ENCODE results near the gene MMP15. TPM values are rescaled to one million over a fixed set of nuclear protein-coding genes. Genes with fewer than 3 reads are reported as not detected.
A peak's percentile ranks its signal among the peaks of the same experiment; 100 is the strongest.

The MMP15 gene
- total and polyA plus RNA-seq, 12 donors: 24.4 to 88.4 (median 58.1) TPM

DNA sequence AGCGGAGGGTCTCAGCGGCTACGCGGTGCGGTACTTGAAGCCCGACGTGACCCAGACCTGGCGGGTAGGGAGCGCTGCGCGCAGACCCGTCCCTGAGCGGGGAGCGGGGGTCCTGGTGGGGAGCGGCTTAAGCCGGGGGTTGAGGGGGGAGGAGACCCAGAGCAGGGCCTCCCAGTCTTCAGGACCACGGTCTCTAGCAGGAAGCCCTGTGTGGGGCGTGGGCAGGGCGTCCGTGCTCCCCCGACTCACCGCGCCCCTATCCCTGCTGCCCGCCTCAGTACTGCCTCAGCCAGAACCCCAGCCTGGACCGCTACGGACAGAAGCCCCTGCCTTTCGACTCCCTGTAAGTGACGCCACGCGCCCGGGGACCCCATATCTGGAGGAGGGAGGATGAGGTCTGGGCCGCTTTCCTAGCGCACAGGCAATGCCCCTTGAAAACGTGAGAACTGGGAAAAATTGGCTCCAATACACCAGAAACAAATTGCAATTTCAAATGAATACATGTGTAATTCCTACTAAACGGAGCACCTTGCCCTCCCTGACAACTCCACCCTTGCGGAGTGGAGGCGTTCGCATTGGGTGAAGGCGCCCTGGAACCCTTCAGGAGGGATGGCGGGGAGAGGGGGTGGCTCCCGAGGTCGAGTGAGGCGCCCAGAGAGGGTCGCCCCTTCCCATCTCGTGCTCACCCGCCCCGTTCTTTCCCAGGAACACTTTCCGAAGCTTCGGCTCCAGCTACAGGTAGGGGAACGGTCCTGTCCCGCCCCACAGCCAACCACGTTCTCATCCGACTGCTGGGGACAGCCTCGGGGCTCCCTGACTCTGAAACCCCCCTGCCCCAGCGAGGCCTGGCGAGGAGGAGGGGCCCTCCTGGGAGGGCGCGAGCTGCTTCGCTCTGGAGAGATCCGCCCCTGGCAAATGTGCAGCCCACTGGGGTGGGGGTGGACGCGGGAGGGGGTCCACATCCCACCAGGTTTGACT is 40.1 kb upstream of the MMP15 start:
- no peaks in the 10 kb centered on the region for H3K36me3 ChIP-seq
- peaks cover 6 to 24% (median 15%) of the 10 kb centered on the region in 9 donors for H3K4me1 ChIP-seq
- WGBS, 2 donors: 14 to 22% methylated on average over 59 to 62 of the region's 62 CpGs
- H3K27ac ChIP-seq: peak overlapping the region in 1 of 10 donors; percentile 23
- no peaks in the 10 kb centered on the region for H3K9me3 ChIP-seq
- H3K4me3 ChIP-seq: peak overlapping the region; percentile 19 to 65 (median 55)
- no peak for DNase-seq
- ATAC-seq: peak; percentile 24 to 59 (median 46)
- H3K27me3 ChIP-seq: peaks cover 0 to 13% (median 0%) of the 10 kb centered on the region in 7 donors
- intact Hi-C loops (cut with DNase I): loop anchor here in 2 of 10 donors (5.0 kb wide), 2 partner anchors 68 to 228 kb away; no protein-coding TSS in a partner anchor
- TF ChIP-seq, protein P1, sequence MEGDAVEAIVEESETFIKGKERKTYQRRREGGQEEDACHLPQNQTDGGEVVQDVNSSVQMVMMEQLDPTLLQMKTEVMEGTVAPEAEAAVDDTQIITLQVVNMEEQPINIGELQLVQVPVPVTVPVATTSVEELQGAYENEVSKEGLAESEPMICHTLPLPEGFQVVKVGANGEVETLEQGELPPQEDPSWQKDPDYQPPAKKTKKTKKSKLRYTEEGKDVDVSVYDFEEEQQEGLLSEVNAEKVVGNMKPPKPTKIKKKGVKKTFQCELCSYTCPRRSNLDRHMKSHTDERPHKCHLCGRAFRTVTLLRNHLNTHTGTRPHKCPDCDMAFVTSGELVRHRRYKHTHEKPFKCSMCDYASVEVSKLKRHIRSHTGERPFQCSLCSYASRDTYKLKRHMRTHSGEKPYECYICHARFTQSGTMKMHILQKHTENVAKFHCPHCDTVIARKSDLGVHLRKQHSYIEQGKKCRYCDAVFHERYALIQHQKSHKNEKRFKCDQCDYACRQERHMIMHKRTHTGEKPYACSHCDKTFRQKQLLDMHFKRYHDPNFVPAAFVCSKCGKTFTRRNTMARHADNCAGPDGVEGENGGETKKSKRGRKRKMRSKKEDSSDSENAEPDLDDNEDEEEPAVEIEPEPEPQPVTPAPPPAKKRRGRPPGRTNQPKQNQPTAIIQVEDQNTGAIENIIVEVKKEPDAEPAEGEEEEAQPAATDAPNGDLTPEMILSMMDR (IDR thresholded peaks at IDR 0.05): no peak

DNA sequence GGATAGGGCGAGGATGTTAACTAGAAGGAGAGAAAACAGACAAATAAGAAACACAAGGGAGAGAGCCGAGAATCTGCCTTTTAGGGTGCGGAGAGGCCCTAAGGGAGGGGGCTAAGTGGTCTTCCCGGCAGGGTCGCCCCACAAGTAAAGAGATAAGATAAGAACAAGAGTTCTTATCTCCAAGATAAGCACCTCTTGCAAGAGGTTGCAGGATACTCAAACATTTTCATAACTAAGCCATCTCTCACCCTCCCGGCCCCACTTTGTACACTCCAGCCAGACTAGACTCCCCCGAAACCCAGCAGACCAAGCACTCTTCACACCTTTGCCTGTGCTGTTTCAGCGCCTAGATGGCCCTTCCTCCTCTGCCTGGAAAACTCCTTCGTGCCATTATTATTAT is 39.4 kb upstream of the MMP15 start:
- TF ChIP-seq, protein P1 (IDR thresholded peaks at IDR 0.05): no peak
- intact Hi-C loops (cut with DNase I): loop anchor here in 2 of 10 donors (5.0 kb wide), 2 partner anchors 69 to 229 kb away; no protein-coding TSS in a partner anchor
- WGBS, 2 donors: 62 to 72% methylated on average over 9 of the region's 9 CpGs
- H3K9me3 ChIP-seq: no peaks in the 10 kb centered on the region
- H3K27me3 ChIP-seq: peaks cover 0 to 13% (median 0%) of the 10 kb centered on the region in 7 donors
- H3K36me3 ChIP-seq: no peaks in the 10 kb centered on the region
- ATAC-seq: no peak
- H3K27ac ChIP-seq: no peak overlapping the region
- DNase-seq: no peak
- peaks cover 6 to 24% (median 15%) of the 10 kb centered on the region in 9 donors for H3K4me1 ChIP-seq
- H3K4me3 ChIP-seq: no peak overlapping the region

DNA sequence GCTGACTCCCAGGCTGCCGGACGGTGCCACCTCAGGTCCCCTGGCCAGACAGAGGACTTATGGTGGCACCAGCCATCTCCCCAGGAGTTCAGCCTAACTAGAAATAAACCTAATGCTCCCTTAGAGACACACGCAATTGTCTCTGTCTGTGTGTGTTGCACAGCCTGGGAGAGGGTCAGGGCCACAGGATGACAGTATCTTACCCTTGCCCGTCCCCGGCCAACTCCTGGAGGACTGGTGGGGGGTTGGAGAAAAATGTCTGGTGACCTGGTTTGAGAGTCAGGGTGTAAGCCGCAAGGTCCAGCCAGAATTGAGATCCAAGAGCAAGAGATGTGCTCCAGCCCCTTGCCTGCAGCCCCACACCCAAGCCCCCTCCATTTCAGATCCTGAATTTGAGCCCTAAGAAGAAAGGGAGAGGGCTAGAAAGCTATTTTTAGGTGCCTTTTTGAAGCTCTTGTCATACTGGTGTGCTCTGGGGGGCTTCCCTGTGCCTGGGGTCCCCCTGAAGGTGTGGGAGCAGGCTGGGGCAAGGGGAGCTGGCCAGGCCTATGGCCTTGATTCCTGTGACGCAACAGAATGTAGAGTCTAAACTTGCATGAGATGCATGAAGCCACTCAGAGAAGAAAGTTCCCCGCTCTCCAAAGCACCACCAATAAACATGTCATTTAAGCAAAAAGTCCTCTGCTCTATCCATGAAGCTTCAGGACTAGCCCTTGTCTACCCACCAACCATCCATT is 37.9 kb upstream of the MMP15 start:
- Histone ChIP-seq H3K4me3 (no peak overlapping the region), H3K36me3 (no peaks in the 10 kb centered on the region), H3K9me3 (no peaks in the 10 kb centered on the region), H3K27me3 (peaks cover 0 to 13% (median 0%) of the 10 kb centered on the region in 7 donors), H3K27ac (no peak overlapping the region), H3K4me1 (peaks cover 6 to 24% (median 15%) of the 10 kb centered on the region in 9 donors)
- TF ChIP-seq, protein P1 (IDR thresholded peaks at IDR 0.05): no peak
- DNase-seq: no peak
- intact Hi-C loops (cut with DNase I): loop anchor here in 2 of 10 donors (5.0 kb wide), 2 partner anchors 70 to 230 kb away; no protein-coding TSS in a partner anchor
- 93 to 96% methylated on average over 8 of the region's 8 CpGs for WGBS, 2 donors
- ATAC-seq: no peak

DNA sequence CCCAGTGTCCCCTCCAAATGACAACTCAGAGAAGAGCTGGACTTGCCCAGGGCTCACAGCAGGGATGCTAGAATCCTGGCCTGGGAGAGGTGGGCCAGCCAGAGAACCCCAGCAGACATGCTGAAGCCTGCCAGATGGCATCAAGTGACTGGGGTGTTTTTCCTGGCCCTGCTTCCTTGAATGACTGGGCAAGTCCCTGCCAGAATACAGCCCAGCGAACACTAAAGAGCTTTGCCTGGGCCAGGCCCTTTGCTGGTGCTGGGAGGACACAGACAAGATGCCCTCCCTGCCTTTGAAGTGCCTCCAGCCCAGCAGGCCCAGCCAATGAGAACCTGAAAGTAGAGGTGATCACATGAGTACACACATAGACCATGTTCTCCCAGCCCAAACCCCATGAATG is 36.6 kb upstream of the MMP15 start:
- Histone ChIP-seq H3K36me3 (peaks cover 0 to 8% (median 0%) of the 10 kb centered on the region in 9 donors), H3K9me3 (no peaks in the 10 kb centered on the region), H3K4me1 (peaks cover 6 to 24% (median 15%) of the 10 kb centered on the region in 9 donors), H3K4me3 (no peak overlapping the region), H3K27me3 (peaks cover 0 to 12% (median 0%) of the 10 kb centered on the region in 7 donors), H3K27ac (peak overlapping the region in 3 of 10 donors; percentile 22 to 53 (median 30))
- intact Hi-C loops (cut with DNase I): loop anchor here in 2 of 10 donors (5.0 kb wide), 2 partner anchors 72 to 232 kb away; no protein-coding TSS in a partner anchor
- 35 to 53% methylated on average over 1 of the region's 1 CpG for WGBS, 2 donors
- TF ChIP-seq, protein P1 (IDR thresholded peaks at IDR 0.05): no peak
- DNase-seq (peak; percentile 40 to 57), ATAC-seq (peak; percentile 22 to 83 (median 54))
